Measurements from ENCODE around the gene ZNF839.

ZNF839 gene

DNA sequence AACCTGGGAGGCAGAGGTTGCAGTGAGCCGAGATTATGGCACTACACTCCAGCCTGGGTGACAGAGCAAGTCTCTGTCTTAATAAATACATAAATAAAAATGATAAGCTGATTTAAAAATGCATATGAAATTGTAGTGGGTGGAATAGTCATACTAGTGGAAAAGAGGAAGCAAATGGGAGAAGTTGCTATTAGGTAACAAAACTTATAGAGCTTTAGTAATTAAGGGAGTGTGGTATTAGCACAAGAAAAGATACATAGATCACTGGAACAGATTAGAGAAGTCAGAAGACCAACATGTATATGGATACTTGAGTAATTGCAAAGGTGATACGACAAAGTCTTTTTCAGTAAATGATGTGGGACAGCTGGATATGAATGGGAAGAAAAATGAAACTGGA lies 69.7 kb downstream of the ZNF839 start:
- DNase-seq: no peak

GRCh38 chr14:102390064-102390855 lies 70.7 kb downstream of the ZNF839 start:
- DNase-seq: peak; percentile 11

Measured in retina (tissue), 1 donor.